Measurements from ENCODE around the gene PKD1L1. TPM values are rescaled to one million over a fixed set of nuclear protein-coding genes. Genes with fewer than 3 reads are reported as not detected.

PKD1L1 gene
- total RNA-seq, 1 experiment from 2014 or later: 0.17 TPM

DNA sequence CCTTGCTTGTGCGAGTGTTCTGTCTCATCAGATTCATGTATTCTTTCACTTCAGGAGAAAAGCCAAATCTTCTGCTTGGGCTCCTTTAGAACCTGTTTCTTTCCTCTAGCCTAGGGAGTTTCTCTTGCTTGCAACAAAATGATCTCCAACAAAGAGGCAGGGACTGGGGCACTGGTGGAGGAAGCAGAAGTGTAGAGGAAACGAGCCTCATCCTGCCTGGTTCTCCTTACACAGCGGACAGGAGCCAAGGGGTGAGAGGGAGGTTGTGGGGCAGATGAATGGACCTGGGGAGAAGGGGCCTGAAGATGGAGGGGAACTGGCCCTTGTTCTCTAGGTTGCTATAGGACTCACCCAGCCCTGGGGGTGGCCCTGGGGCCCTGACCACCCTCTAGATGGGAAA lies 141.1 kb downstream of the PKD1L1 start:
- H3T11ph ChIP-seq (ENCODE audit: low read length): no peak overlapping the region
- Mint-ChIP-seq H3K4me1 (peaks cover 0 to 2% of the 10 kb centered on the region in 2 experiments; a peak in 1 of 4 replicates), H3K27ac (no peak overlapping the region; a peak in 1 of 7 replicates), H3K9me3 (no peaks in the 10 kb centered on the region), H3K27me3 (ENCODE audit: low read depth) (peaks cover 3% of the 10 kb centered on the region; the same call in 1 of the 2 replicates), H3K4me3 (no peak overlapping the region), H3K36me3 (ENCODE audit: insufficient read depth in 1 of 3, low read depth in 3 of 3) (no peaks in the 10 kb centered on the region)
- no peak overlapping the region for H2BK15ac ChIP-seq (ENCODE audit: low read depth, low read length)
- no peak overlapping the region for H2BK20ac ChIP-seq (ENCODE audit: low read depth, low read length, poor library complexity, severe bottlenecking)
- no peaks in the 10 kb centered on the region for H3K4me1 ChIP-seq (ENCODE audit: insufficient read depth, low read length)
- no CpG with 5 or more reads among the region's 3 CpGs for WGBS (ENCODE audit: extremely low coverage, insufficient read length, low lambda C conversion rate)
- no peaks in the 10 kb centered on the region for H4K20me1 ChIP-seq (ENCODE audit: control insufficient read depth, insufficient read depth, insufficient read length)
- no peak overlapping the region for H3K18ac ChIP-seq (ENCODE audit: insufficient read length, low read depth, low read length)
- H3K27ac ChIP-seq (ENCODE audit: insufficient read length, low read depth, low read length): no peak overlapping the region
- no peak overlapping the region for H3K4ac ChIP-seq (ENCODE audit: low read depth, low read length)
- H3K23me2 ChIP-seq (ENCODE audit: insufficient read length, low read depth, low read length, poor library complexity, severe bottlenecking): no peaks in the 10 kb centered on the region
- TF ChIP-seq, protein P1, sequence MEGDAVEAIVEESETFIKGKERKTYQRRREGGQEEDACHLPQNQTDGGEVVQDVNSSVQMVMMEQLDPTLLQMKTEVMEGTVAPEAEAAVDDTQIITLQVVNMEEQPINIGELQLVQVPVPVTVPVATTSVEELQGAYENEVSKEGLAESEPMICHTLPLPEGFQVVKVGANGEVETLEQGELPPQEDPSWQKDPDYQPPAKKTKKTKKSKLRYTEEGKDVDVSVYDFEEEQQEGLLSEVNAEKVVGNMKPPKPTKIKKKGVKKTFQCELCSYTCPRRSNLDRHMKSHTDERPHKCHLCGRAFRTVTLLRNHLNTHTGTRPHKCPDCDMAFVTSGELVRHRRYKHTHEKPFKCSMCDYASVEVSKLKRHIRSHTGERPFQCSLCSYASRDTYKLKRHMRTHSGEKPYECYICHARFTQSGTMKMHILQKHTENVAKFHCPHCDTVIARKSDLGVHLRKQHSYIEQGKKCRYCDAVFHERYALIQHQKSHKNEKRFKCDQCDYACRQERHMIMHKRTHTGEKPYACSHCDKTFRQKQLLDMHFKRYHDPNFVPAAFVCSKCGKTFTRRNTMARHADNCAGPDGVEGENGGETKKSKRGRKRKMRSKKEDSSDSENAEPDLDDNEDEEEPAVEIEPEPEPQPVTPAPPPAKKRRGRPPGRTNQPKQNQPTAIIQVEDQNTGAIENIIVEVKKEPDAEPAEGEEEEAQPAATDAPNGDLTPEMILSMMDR (conservative IDR thresholded peaks at IDR 0.05): no peak
- H3K79me2 ChIP-seq (ENCODE audit: insufficient read depth, low read length): no peaks in the 10 kb centered on the region
- no peak overlapping the region for H2BK5ac ChIP-seq (ENCODE audit: insufficient read length, low read length)
- DNase-seq: no peak
- H4K8ac ChIP-seq (replicated peaks; ENCODE audit: insufficient read length, low read depth, low read length): no peak overlapping the region
- H3K23ac ChIP-seq (ENCODE audit: insufficient read length, low read depth, low read length): no peak overlapping the region
- H2BK120ac ChIP-seq (ENCODE audit: low read depth, low read length, poor library complexity, severe bottlenecking): no peak overlapping the region
- no peak overlapping the region for H2AFZ ChIP-seq (ENCODE audit: low read length)
- no peak overlapping the region for H2BK12ac ChIP-seq (ENCODE audit: insufficient read length, low read depth, low read length)
- no peaks in the 10 kb centered on the region for H3K79me1 ChIP-seq (ENCODE audit: insufficient read depth, low read depth, low read length, poor library complexity, severe bottlenecking)
- H3K4me2 ChIP-seq (ENCODE audit: insufficient read depth, insufficient read length, low read length): no peak overlapping the region
- H3K14ac ChIP-seq (ENCODE audit: insufficient read depth, low read length): no peak overlapping the region
- no peak overlapping the region for H4K91ac ChIP-seq (ENCODE audit: insufficient read length, low read depth, low read length)
- no peak overlapping the region for H4K5ac ChIP-seq (ENCODE audit: insufficient read length, low read depth, low read length)
- H3K9ac ChIP-seq (ENCODE audit: extremely low read depth, insufficient read length, low read length): no peak overlapping the region
- no peak overlapping the region for H3K56ac ChIP-seq (ENCODE audit: insufficient read length, low read depth, low read length)
- no peaks in the 10 kb centered on the region for H3K9me3 ChIP-seq (ENCODE audit: control insufficient read depth, low read depth, low read length)
- no peak overlapping the region for H2AK5ac ChIP-seq (ENCODE audit: insufficient read length, low read length)
- no peaks in the 10 kb centered on the region for H3K27me3 ChIP-seq (ENCODE audit: insufficient read depth, low read length)
